Endometrium (tissue), 2 donors: Measurements from ENCODE around the gene DHRS4.
"Not testable (repeated sequence)": the region's sequence is repeated elsewhere in the genome, so short reads cannot be mapped to it uniquely, and the experiment has no call there.

Experiments used
- FAIRE-seq: peaks from 2 replicates; lab custom pipeline; 2012; peaks lifted over from hg19 to GRCh38; lab: Jason Lieb, UNC
- donor health status: control.
- donor health status: control.

The DHRS4 gene

DNA sequence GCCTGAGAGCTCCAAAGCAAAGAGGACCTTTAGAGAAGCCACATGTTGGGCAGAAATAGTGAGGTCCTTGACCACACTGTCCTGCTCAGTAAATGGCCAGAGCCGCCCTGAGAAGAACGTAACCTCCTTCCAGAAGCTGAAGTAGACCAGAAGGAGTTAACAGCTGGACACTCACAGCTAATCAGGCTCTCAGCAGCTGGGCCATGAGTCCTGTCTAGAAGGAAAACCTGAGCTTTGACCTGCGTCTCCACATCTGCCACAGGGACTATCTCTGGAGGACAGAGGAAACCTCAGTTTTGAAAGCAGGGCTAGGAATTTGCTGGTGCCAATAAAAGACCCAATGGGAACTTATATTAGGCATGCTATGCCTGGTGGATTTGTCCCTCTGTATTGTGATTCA is 12.3 kb upstream of the DHRS4 start:
- FAIRE-seq: no peak

DNA sequence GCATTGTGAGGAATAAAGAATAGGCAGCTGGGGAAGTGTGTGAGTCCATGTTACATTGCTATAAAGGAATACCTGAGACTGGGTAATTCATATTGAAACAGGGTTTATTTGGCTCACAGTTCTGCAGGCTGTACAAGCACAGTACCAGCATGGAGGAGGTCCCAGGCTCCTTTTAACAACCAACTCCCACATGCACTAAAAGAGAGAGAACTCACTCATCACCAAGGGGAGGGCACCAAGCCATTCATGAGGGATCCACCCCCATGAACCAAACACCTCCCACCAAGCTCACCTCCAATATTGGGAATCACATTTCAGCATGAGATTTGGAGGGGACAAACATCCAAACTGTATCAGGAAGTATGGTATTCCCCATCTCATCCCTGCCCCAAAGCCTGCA is 11.9 kb upstream of the DHRS4 start:
- FAIRE-seq: no peak

DNA sequence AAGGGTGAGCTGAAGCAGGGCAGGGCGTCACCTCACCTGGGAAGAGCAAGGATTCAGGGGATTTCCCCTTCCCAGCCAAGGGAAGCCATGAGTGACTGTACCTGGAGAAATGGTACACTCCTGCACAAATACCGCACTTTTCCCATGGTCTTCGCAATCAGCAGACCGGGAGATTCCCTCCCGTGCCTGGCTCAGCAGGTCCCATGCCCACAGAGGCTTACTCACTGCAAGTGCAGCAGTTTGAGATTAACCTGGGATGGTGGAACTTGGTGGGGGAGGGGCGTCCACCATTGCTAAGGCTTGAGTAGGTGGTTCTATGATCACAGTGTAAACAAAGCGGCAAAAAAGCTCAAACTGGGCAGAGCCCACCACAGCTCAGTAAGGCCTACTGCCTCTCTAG is 11.0 kb upstream of the DHRS4 start:
- no peak for FAIRE-seq

DNA sequence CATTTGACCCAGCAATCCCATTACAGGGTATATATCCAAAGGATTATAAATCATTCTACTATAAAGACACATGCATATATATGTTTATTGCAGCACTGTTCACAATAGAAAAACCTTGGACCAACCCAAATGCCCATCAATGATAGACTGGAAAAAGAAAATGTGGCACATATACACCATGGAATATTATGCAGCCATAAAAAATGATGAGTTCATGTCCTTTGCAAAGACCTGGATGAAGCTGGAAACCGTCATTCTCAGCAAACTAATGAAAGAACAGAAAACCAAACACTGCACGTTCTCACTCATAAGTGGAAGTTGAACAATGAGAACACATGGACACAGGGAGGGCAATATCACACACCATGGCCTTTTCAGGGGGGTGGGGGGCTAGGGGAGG is 4.5 kb upstream of the DHRS4 start:
- FAIRE-seq: not testable (repeated sequence)

DNA sequence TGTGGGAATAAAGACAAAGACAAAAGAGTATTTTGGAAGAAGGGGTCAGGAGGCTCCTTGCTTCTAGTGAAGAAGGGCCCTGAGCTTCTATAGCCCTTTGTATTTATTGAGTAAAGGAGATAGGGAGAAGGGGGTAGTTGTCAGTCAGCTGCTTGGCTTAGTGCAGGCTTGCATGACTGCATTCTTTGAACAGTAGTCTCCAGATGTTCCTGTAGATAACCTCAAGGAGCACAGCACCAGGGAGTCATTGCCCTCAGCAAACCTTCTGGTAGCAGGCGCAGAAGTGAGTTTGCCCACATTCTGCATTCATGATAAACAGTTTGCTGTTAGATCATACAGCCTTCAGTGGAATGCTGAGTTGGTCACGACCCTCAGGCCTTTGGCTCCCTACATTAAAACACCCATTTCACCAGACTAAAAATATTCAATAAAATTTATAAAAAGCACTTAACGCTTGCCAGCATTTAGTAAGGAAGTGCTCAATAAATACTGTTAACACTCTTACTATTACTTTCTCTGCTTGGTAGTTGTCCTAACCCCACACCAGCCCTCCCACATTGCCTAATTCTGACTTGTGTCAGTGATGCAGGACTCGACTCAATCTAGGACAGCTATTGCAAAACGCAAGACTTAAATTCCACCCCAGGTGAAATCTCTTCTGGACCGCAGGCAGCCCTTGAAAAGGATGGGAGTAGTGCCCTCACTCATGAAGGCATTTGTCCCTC is 3.0 kb upstream of the DHRS4 start:
- FAIRE-seq: no peak

DNA sequence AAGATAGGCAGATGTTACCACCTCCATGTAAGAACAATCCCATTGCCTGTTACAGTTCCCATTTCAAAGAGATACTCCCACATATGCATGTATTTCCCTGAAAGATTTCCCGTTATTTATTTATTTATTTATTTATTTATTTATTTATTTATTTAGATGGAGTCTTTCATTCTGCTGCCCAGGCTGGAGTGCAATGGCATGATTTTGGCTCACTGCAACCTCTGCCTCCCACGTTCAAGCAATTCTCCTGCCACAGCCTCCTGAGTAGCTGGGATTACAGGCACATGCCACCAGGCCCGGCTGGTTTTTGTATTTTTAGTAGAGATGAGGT is 2.5 kb upstream of the DHRS4 start:
- FAIRE-seq: not testable (repeated sequence)

DNA sequence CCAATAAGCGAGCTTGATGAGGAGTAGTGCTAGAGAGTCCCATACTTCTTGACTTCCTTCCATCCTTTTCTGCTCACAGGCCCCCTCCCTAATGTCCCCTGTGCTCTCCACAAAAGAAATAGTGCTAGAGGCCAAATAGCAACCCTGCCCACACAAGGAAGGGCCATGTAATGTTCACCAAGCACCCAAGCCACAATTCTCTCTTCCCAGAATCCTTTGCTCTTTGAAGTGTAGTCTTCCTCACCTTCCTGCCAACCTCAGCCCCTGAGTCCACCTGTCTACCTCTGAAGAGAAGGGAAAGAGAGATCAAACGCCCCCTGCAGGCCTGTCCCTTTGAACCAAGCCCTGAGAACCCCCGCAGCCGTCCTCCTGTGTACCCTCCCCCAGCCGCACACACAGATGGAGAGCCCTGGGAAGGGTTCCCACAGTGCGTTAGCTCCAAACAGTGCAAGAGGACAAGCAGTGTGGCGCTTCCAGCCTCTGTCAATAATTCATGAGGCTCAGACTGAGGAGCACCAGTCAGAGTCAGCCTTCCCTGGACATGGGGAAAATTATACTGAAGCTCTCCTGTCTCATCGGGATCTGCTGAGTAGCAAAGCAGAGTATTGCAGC is 1.9 kb upstream of the DHRS4 start:
- FAIRE-seq: no peak

DNA sequence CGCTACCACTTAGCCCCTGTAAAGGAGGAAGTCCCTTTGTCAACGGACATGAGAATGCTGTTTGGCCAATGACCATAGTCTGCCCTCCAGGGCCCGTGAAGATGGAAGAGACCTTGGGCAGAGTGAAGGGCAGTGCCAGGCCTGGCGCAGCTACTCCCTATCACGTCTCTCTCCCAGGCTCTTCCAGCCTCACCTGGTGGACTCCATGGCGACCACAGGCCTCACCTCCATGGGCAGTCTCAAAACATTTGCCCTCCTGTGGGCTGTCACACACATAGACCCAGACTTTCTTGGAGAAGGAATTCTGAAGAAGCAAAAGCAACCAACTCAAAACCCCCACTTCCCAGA is 480 bp upstream of the DHRS4 start:
- FAIRE-seq: not testable (repeated sequence)

DNA sequence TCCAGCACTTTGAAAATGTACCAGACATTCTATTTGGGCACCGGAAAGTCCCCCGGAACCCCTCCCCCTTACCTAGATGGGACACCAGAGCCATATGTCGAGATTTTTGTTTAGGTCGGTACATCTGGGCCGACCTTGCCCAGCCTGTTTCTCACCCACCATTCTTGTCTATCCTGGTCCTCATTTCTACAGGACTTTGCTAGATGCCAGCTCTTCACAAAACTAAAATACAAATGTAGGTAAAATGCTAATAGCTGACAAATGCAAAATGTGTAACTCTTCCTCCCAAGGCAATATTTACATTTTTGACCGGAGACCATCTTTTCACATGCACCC is 677 bp downstream of the DHRS4 start:
- FAIRE-seq: not testable (repeated sequence)

DNA sequence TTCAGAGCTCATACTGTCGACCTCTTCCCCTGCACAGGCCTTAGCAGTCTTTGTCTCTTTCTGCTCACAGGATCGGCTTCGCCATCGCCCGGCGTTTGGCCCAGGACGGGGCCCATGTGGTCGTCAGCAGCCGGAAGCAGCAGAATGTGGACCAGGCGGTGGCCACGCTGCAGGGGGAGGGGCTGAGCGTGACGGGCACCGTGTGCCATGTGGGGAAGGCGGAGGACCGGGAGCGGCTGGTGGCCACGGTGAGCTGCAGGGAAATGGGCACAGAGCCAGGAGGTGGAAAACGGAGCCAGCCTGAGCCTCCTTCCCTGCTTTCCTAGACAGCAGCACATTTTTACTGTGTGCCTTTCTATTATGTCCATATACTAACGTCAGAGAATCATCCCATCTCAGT is 1.4 kb downstream of the DHRS4 start:
- not testable (repeated sequence) for FAIRE-seq

DNA sequence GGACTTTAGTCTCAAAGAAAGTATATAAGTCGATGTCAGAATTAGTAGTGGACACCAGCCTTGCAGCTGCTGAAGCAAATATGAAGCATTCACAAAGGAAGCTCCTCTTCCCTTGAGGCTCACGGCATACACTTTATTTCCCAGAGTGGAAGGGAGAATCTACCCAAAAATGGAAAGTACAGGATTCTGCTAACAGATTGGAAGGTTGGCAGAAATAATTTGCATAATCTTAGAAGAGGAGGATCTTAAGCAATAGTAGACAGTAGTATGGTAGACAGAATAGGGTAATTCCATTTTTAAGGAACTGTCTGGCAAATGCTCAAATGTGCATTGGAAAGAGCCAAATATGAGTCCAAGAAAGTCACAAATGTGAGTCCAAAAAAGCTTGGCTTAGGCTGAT is 2.2 kb downstream of the DHRS4 start:
- FAIRE-seq: not testable (repeated sequence)

DNA sequence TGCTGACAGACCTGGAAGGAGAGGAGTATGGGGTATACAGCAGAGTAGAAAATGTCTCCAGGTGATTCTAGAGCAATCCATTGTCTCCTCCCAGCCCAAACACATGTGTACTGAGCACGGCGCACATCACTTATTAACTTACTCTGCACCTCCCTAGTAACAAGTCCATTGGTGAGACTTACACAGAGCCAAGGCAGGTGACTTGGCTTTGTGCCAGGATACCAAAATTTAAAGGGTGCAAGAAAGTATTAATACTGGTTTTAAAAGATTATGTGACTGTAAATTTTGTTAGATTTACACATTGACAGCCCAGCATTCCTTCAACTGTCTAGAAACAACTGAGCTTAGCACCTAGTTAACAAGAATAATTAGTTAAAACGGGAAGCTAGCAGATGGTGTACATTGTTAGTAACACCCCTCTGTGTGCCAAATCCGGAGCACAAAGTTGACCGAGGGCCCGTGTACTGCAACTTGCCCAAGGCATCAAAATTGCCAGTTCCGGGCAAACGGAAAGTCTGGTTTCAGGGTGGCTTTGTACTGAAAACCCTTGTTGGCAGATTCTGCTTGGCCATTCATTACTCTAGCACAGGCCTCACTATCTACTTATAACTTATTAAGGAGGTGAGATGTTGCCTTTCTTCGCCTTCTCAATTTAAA is 4.5 kb downstream of the DHRS4 start:
- not testable (repeated sequence) for FAIRE-seq

DNA sequence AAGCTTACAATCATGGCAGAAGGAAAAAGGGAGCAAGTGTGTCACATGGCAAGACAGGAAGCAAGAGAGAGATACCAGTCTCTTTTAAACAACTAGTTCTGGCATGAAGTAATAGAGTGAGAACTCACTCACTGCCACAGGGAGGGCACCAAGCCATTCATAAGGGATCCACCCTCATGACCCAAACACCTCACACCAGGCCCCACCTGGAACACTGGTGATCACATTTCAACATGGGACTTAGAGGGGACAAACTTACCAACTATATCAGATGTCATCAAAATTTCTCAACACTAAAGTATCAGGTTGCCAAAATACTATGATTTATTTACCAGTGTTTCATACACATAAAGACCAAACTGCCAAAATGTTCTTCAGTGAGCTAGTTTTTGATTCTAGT is 7.3 kb downstream of the DHRS4 start:
- FAIRE-seq: not testable (repeated sequence)

DNA sequence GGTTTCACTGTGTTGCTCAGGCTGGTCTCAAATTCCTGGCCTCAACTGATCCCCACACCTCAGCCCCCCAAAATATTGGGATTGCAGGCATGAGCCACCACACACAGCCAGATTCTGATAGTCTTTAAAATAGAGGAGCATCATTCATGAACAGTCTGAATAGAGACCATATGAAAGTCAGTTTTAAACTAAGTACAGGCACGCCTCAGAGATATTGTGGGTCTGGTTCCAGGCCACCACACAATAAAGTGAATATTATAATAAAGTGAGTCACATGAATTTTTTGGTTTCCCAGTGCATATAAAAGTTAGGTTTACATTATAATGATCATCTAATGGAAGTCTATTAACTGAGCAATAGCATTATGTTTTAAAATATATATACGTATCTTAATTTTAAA is 8.1 kb downstream of the DHRS4 start:
- not testable (repeated sequence) for FAIRE-seq

DNA sequence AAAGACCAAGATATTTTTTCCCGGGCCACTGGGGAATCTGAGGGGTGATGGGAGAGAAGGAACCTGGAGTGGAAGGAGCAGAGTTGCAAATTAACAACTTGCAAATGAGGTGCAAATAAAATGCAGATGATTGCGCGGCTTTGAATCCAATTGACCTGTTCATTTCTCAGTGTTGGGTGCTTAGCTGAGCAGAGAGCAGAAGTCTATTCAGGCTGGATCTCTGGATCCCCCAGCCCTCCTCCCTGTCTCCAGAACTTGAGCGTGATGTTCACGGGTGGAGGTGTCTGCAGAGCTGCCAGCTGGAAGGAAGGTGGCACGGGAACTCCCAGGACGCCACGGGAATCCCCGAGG is 15.5 kb downstream of the DHRS4 start:
- not testable (repeated sequence) for FAIRE-seq

DNA sequence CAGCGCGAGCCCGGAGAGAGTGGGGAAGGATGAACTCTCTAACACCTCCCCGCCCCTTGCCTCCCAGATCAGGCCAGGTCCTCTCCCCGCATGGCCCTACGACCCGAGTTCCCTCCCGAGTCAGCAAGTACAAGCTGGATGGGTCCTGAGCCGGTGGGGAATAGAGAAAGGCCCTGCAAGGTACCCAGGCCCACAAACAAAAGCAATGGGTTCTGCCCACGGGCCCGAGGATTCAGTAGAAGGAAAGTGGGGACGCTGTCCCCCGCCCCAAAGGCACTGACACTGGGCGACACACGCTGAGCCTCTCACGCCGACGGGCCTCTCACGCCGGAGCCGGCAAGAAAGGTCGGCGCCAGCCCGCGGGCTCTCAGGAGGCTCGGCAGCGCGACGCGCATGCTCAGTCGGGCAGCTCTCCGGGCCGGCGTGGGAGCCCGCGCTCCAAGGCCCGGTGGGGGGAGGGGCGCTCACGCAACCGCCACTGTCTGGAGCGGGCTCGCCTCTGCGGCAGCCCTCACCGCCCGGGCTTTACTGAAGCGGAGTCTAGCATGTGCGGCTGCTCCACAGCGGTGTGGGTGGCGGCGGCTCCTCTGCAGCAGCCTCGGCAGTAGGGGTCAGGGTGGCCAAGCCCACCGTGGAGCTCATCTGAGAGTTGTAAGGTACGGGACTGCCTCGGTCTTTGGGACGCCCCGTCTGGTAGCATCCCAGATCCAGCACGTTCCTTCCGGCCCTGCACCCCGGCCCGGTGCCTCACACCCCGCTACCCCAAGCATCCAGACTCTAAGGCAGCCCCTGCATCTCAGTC is 16.1 kb downstream of the DHRS4 start:
- FAIRE-seq: not testable (repeated sequence)

DNA sequence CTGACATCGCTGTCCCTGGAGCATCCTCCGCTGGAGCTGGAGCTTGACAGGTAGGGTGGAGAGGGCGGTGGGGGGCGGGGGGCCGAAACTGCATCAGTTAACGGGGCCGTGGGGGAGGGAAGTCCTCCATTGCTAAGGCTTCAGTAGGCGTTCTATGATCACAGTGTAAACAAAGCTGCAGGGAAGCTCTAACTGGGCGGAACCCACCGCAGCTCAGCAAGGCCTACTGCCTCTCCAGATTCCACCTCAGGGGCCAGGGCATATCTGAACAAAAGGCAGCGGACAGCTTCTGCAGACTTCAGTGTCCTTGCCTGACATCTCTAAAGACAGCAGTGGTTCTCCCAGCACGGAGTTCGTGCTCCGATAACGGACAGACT is 16.7 kb downstream of the DHRS4 start:
- FAIRE-seq: not testable (repeated sequence)

DNA sequence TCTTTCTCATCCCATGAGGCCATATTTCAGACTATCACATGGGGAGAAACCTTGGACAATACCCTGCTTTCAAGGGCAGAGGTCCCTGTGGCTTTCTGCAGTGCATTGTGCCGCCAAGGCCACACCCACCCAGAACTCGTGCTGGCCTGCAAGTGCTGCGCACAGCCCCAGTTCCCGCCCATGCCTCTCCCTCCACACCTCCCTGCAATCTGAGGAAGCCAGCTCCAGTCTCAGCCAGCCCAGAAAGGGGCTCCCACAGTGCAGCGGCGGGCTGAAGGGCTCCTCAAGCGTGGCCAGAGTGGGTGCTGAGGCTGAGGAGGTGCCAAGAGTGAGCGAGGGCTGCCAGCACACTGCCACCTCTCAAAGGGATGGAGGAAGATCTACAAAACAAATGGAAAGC is 19.6 kb downstream of the DHRS4 start:
- FAIRE-seq: not testable (repeated sequence)

DNA sequence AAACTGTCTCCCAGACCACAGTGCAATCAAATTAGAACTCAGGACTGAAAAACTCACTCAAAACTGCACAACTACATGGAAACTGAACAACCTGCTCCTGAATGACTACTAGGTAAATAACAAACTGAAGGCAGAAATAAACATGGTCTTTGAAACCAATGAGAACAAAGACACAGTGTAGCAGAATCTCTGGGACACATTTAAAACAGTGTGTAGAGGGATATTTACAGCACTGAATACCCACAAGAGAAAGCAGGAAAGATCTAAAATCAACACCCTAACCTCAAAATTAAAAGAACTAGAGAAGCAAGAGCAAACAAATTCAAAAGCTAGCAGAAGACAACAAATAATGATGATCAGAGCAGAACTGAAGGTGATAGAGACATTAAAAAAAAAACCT is 20.5 kb downstream of the DHRS4 start:
- FAIRE-seq: not testable (repeated sequence)

DNA sequence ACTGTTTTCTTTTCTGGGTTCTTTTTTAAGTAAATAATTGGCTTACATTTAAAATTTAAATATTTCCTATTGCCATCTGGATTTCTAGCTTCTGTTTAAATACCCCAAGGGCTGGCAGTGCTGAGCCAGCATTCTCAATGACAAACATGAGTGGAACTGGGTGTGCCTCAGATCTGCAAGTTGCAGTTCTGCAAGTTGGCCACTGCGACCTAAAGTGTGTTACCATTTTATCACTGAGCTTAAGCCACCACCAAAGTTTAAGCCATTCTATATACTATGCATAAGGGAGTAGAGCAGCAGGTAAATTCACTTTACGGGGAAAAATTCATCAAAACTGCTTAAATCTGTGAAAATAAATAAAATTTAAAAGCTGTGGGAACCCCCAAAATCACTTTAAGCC is 23.6 kb downstream of the DHRS4 start:
- not testable (repeated sequence) for FAIRE-seq

DNA sequence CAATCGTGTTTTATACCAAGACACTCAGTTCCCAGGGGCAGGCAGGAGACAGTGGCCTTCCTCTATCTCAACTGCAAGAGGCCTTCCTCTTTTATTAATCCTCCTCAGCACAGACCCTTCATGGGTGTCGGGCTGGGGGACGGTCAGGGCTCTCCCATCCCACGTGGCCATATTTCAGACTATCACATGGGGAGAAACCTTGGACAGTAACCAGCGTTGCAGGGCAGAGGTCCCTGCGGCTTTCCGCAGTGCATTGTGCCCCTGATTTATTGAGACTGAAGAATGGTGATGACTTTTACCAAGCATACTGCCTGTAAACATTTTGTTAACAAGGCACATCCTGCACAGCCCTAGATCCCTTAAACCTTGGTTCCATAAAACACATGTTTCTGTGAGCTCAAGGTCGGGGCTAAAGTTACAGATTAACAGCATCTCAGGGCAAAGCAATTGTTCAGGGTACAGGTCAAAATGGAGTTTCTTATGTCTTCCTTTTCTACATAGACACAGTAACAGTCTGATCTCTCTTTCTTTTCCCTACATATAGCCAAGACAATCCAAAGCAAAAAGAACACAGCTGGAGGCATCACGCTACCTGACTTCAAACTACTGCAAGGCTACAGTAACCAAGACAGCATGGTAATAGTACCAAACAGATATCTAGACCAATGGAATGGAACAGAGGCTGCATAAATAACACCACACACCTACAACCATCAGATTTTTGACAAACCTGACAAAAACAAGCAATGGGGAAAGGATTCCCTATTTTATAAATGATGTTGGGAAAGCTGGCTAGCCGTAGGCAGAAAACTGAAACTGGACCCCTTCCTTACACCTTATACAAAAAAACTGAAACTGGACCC is 28.6 kb downstream of the DHRS4 start:
- not testable (repeated sequence) for FAIRE-seq
